Kidney epithelial cell (primary cell): Measurements from ENCODE around the gene CASZ1. TPM values are rescaled to one million over a fixed set of nuclear protein-coding genes. Genes with fewer than 3 reads are reported as not detected.

Experiments
- DNase-seq: peaks from one replicate; pipeline ENCODE4 v3.0.0-alpha.2; 2010; ENCODE audit warnings: low read depth
- H3K27me3 ChIP-seq: 2 replicates; pipeline ENCODE4 v1.6.0; 2011; ENCODE audit warnings: low read length; ENCODE audit not compliant: control insufficient read depth, insufficient read depth
- H3K36me3 ChIP-seq: 2 replicates; pipeline ENCODE4 v1.5.1; 2011; ENCODE audit warnings: low read length; ENCODE audit not compliant: control insufficient read depth, insufficient read depth
- H3K4me3 ChIP-seq: 2 replicates; pipeline ENCODE4 v1.5.1; 2011; ENCODE audit warnings: low read depth, mild to moderate bottlenecking, control low read depth, low read length
- CTCF ChIP-seq: IDR thresholded peaks from 2 replicates; pipeline ENCODE4 v1.5.1; 2011; ENCODE audit warnings: mild to moderate bottlenecking, moderate library complexity, low read length, control low read depth, inconsistent platforms; ENCODE audit not compliant: insufficient read depth, poor library complexity, severe bottlenecking
- total RNA-seq: library from RNA; depleted of rRNA; stranded (reverse); fragments of >200 nt; gene quantifications from 2 replicates; pipeline ENCODE4 v1.2.3, GENCODE V29; 2015

CASZ1 gene
- total RNA-seq, 1 donor from 2014 or later = 28.2 TPM

GRCh38 chr1:10703702-10704101, 92.7 kb downstream of the CASZ1 start:
- Histone ChIP-seq H3K36me3 (no peaks in the 10 kb centered on the region), H3K4me3 (no peak overlapping the region), H3K27me3 (peaks cover 63% of the 10 kb centered on the region)
- no peak for DNase-seq
- no peak for TF ChIP-seq CTCF

GRCh38 chr1:10701145-10701544, 95.3 kb downstream of the CASZ1 start:
- TF ChIP-seq CTCF = no peak
- no peak for DNase-seq
- Histone ChIP-seq H3K4me3 (no peak overlapping the region), H3K27me3 (peaks cover 50% of the 10 kb centered on the region), H3K36me3 (no peaks in the 10 kb centered on the region)

GRCh38 chr1:10699470-10699835, 97.0 kb downstream of the CASZ1 start:
- H3K27me3 ChIP-seq = peaks cover 39% of the 10 kb centered on the region
- no peak for DNase-seq
- no peak for TF ChIP-seq CTCF
- no peak overlapping the region for H3K4me3 ChIP-seq
- H3K36me3 ChIP-seq = no peaks in the 10 kb centered on the region

- no peak for DNase-seq
- no peak for TF ChIP-seq CTCF
- Histone ChIP-seq H3K36me3 (no peaks in the 10 kb centered on the region), H3K4me3 (no peak overlapping the region), H3K27me3 (peaks cover 34% of the 10 kb centered on the region)
Measured at GRCh38 chr1:10698726-10699469, 97.5 kb downstream of the CASZ1 start.

- Histone ChIP-seq H3K4me3 (no peak overlapping the region), H3K36me3 (no peaks in the 10 kb centered on the region), H3K27me3 (peaks cover 29% of the 10 kb centered on the region)
- no peak for DNase-seq
- no peak for TF ChIP-seq CTCF
Measured at GRCh38 chr1:10697621-10698160, 98.8 kb downstream of the CASZ1 start.

GRCh38 chr1:10696977-10697376, 99.5 kb downstream of the CASZ1 start:
- Histone ChIP-seq H3K36me3 (no peaks in the 10 kb centered on the region), H3K4me3 (no peak overlapping the region), H3K27me3 (peaks cover 22% of the 10 kb centered on the region)
- DNase-seq = no peak
- TF ChIP-seq CTCF = no peak
